NOMO-1 treated with dmso at 0.1 percent for 144 hours (cell line): Measurements from ENCODE around the gene SMAD3.

Experiments
- DNase-seq: peaks from one replicate; lab custom pipeline; 2025; ENCODE audit not compliant: unreplicated experiment; lab: John Stamatoyannopoulos, UW

Gene SMAD3

GRCh38 chr15:67176195-67176971, 111.0 kb downstream of the SMAD3 start:
- DNase-seq: no peak

GRCh38 chr15:67177752-67178151, 112.3 kb downstream of the SMAD3 start:
- DNase-seq: no peak

GRCh38 chr15:67178569-67179210, 113.3 kb downstream of the SMAD3 start:
- DNase-seq: no peak

- DNase-seq: no peak
Observed at GRCh38 chr15:67179411-67179995, 114.1 kb downstream of the SMAD3 start.

GRCh38 chr15:67180035-67180434, 114.6 kb downstream of the SMAD3 start:
- DNase-seq: no peak

- DNase-seq: no peak
Observed at GRCh38 chr15:67180514-67181191, 115.3 kb downstream of the SMAD3 start.

GRCh38 chr15:67181221-67181639, 115.8 kb downstream of the SMAD3 start:
- no peak for DNase-seq

- no peak for DNase-seq
Observed at GRCh38 chr15:67183443-67184169, 118.2 kb downstream of the SMAD3 start.

GRCh38 chr15:67184208-67184925, 119.0 kb downstream of the SMAD3 start:
- no peak for DNase-seq

GRCh38 chr15:67185051-67185450, 119.6 kb downstream of the SMAD3 start:
- DNase-seq: no peak

GRCh38 chr15:67185621-67186225, 120.3 kb downstream of the SMAD3 start:
- no peak for DNase-seq

- DNase-seq: no peak
Observed at GRCh38 chr15:67186226-67186649, 120.8 kb downstream of the SMAD3 start.

GRCh38 chr15:67186688-67187087, 121.3 kb downstream of the SMAD3 start:
- DNase-seq: no peak

- no peak for DNase-seq
Observed at GRCh38 chr15:67187351-67187854, 122.0 kb downstream of the SMAD3 start.

GRCh38 chr15:67188551-67189218, 123.3 kb downstream of the SMAD3 start:
- no peak for DNase-seq

GRCh38 chr15:67189326-67190051, 124.1 kb downstream of the SMAD3 start:
- no peak for DNase-seq

GRCh38 chr15:67190326-67190725, 124.9 kb downstream of the SMAD3 start:
- no peak for DNase-seq

GRCh38 chr15:67190813-67191212, 125.4 kb downstream of the SMAD3 start:
- DNase-seq: no peak
